ENCODE measurements around the gene EFHC1.

DNA sequence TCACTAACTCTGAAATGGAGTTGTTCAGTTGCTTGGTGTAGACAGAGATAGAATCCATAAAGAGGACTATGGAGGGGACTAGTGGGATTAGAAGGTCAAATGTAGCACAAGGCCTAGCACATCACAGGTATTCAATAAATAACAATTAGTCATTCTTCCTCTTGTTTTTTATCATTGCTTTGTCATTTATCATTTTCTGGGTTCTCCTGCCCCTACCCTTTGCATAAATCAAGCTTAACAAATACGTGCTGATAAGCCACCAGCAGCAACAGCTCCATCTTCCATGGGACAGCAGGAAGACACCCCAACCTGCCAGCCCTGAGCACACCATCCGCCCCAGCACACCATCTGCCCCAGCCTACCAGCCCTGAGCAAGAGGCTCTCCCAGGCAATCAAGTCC is 133.6 kb downstream of the EFHC1 start:
- TF ChIP-seq CTCF (IDR thresholded peaks at IDR 0.05; ENCODE audit: low read depth, low read length), result no peak
- TF ChIP-seq MYC (IDR thresholded peaks at IDR 0.05; ENCODE audit: low read depth, low read length), result no peak
- TF ChIP-seq POLR2A (IDR thresholded peaks at IDR 0.05; ENCODE audit: extremely low read depth, insufficient read length), result no peak
- TF ChIP-seq, protein P1, sequence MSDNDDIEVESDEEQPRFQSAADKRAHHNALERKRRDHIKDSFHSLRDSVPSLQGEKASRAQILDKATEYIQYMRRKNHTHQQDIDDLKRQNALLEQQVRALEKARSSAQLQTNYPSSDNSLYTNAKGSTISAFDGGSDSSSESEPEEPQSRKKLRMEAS (IDR thresholded peaks at IDR 0.05; ENCODE audit: low read depth, low read length), result no peak

Data from NB4 (cell line).